Lower lobe of right lung (tissue), 2 donors: Measurements from ENCODE around the gene ATP6V0A4. TPM values are rescaled to one million over a fixed set of nuclear protein-coding genes. Genes with fewer than 3 reads are reported as not detected.

Experiments
- ATAC-seq, 2 donors: fragments of 200-7000 bp; cut with Tn5 transposase; one replicate each; pipeline ENCODE4 v1.9.1; 2020 to 2022; ENCODE audit warnings: mild to moderate bottlenecking in 2 of 2, moderate library complexity in 2 of 2
- DNase-seq: peaks from one replicate; pipeline ENCODE4 v3.0.0-alpha.2; 2020
- H3K27ac ChIP-seq: fragments of 200-600 bp; one replicate; pipeline ENCODE4 v1.8.0; 2022
- H3K27me3 ChIP-seq: fragments of 200-600 bp; one replicate; pipeline ENCODE4 v1.8.0; 2022; ENCODE audit warnings: low read depth
- H3K36me3 ChIP-seq: fragments of 200-600 bp; one replicate; pipeline ENCODE4 v1.8.0; 2022; ENCODE audit warnings: mild to moderate bottlenecking
- H3K4me1 ChIP-seq: fragments of 200-600 bp; one replicate; pipeline ENCODE4 v1.8.0; 2022
- H3K4me3 ChIP-seq: fragments of 200-600 bp; one replicate; pipeline ENCODE4 v1.8.0; 2022; ENCODE audit warnings: mild to moderate bottlenecking
- H3K9me3 ChIP-seq: fragments of 200-600 bp; one replicate; pipeline ENCODE4 v1.8.0; 2022
- CTCF ChIP-seq: fragments of 200-600 bp; IDR thresholded peaks from one replicate; pipeline ENCODE4 v1.8.0; 2022; ENCODE audit warnings: antibody characterized with exemption, mild to moderate bottlenecking
- intact Hi-C: fragments of 100-400 bp; cut with DNase I; formaldehyde crosslinking; loops from one replicate; pipeline ENCODE4 v1.11.0; 2022
- total RNA-seq: library from RNA; stranded (reverse); fragmentation: NEBNext Ultra II Directional; extraction: Animal tissue kit (Norgen Biotek cat#: 25700); gene quantifications from one replicate; pipeline ENCODE4 v1.2.1, GENCODE V29; 2021
- donor health status: DM: no; HTN: yes; CAD: no; lungs with severe emphysema.

The ATP6V0A4 gene
- total RNA-seq, 1 donor from 2014 or later = 1.7 TPM

GRCh38 chr7:138727336-138728099 is 70.5 kb downstream of the ATP6V0A4 start:
- H3K4me1 ChIP-seq = no peaks in the 10 kb centered on the region
- no peaks in the 10 kb centered on the region for H3K27me3 ChIP-seq
- ATAC-seq (no peak), DNase-seq (no peak)
- TF ChIP-seq CTCF = no peak
- no peaks in the 10 kb centered on the region for H3K36me3 ChIP-seq
- no peak overlapping the region for H3K27ac ChIP-seq
- intact Hi-C loops = no loop called here
- H3K9me3 ChIP-seq = no peaks in the 10 kb centered on the region
- H3K4me3 ChIP-seq = no peak overlapping the region

DNA sequence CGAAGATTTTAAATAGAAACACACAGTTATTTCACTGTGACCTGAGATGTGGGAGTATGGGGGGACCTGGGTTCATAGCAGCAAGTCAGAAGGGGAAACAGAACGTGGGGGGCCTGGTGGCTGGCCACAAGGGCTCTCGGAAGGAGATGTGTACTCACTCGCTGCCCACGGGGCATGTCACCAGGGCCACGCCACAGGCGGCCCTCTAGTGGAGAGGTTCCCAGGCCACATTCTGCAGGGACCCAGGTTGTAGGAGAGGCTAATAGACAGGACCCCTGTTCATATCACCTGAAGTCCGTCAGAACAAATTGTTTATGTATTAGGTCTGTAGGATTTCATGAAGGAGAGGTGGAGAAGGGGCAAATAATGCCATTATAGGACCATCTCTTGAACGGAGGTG is 71.7 kb downstream of the ATP6V0A4 start:
- Histone ChIP-seq H3K27me3 (no peaks in the 10 kb centered on the region), H3K27ac (no peak overlapping the region), H3K9me3 (no peaks in the 10 kb centered on the region), H3K4me1 (no peaks in the 10 kb centered on the region), H3K4me3 (no peak overlapping the region), H3K36me3 (no peaks in the 10 kb centered on the region)
- ATAC-seq = no peak
- no peak for DNase-seq
- intact Hi-C loops = no loop called here
- no peak for TF ChIP-seq CTCF

- TF ChIP-seq CTCF = no peak
- no peak for ATAC-seq
These were observed 77.7 kb downstream of the ATP6V0A4 start for GRCh38 chr7:138720286-138720685.

DNA sequence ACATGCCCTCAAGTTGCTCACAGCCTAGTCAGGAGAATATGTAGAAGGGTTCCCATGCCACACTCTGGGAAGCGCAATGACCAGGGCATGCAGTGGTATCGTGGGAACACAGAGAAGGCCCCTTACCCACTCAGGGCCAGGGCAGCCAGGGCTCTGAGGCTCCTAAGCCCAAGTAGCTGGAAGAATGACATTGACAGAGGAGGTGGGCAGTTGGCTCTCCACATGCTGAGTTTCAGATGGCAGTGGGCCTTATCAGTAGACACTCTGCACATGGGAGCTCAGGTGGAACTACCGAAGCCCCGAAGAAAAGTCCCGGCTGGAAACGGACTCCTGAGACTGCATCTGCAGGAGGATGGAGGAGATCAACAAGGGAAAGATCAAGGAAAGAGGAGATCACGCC is 81.1 kb downstream of the ATP6V0A4 start:
- Histone ChIP-seq H3K9me3 (no peaks in the 10 kb centered on the region), H3K27me3 (no peaks in the 10 kb centered on the region), H3K4me1 (no peaks in the 10 kb centered on the region), H3K4me3 (no peak overlapping the region), H3K36me3 (no peaks in the 10 kb centered on the region), H3K27ac (no peak overlapping the region)
- ATAC-seq (no peak), DNase-seq (no peak)
- TF ChIP-seq CTCF = no peak
- intact Hi-C loops = no loop called here

More at GRCh38 chr7:138720286-138720685, 77.7 kb downstream of the ATP6V0A4 start:
- Histone ChIP-seq H3K9me3 (no peaks in the 10 kb centered on the region), H3K4me1 (no peaks in the 10 kb centered on the region), H3K27ac (no peak overlapping the region), H3K36me3 (no peaks in the 10 kb centered on the region), H3K27me3 (no peaks in the 10 kb centered on the region), H3K4me3 (no peak overlapping the region)
- intact Hi-C loops = no loop called here
- DNase-seq = no peak

GRCh38 chr7:138713191-138713590 is 84.8 kb downstream of the ATP6V0A4 start:
- TF ChIP-seq CTCF = no peak
- intact Hi-C loops = no loop called here

More at GRCh38 chr7:138713191-138713590, 84.8 kb downstream of the ATP6V0A4 start:
- H3K27ac ChIP-seq = no peak overlapping the region
- ATAC-seq (no peak), DNase-seq (no peak)
- no peaks in the 10 kb centered on the region for H3K4me1 ChIP-seq
- H3K27me3 ChIP-seq = no peaks in the 10 kb centered on the region
- H3K36me3 ChIP-seq = no peaks in the 10 kb centered on the region
- H3K4me3 ChIP-seq = no peak overlapping the region
- no peaks in the 10 kb centered on the region for H3K9me3 ChIP-seq
